ENCODE results near the gene INMT. TPM values are rescaled to one million over a fixed set of nuclear protein-coding genes. Genes with fewer than 3 reads are reported as not detected.

Gene INMT
- total and polyA plus RNA-seq, 2 experiments from 2014 or later: 0.09 TPM; not detected in 1

DNA sequence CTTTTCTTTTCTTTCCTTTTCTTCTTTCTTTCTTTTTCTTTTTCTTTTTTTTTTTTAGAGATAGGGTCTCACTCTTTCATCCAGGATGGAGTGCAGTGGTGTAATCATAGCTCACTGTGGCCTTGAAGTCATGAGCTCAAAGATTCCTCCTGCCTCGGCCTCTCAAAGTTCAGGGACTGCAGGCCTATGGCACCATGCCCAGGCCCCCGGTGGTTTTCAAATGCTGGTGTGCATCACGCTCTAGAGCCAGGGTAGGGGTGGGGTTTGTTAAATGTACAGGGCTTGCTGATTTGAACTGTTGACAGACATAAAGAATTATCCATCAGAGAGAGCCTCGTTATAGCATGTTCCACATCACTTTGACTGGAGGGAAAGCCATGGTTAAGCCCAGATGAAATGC lies 25.0 kb downstream of the INMT start:
- Histone ChIP-seq H3K27ac (no peak overlapping the region), H3K9me2 (ENCODE audit: insufficient read depth) (no peaks in the 10 kb centered on the region), H3K36me3 (ENCODE audit: low read depth) (no peaks in the 10 kb centered on the region), H3K4me1 (ENCODE audit: insufficient read depth) (no peaks in the 10 kb centered on the region), H3K27me3 (replicated peaks; ENCODE audit: insufficient read depth) (no peaks in the 10 kb centered on the region), H3K9me3 (ENCODE audit: low read depth) (no peaks in the 10 kb centered on the region), H3K79me2 (ENCODE audit: insufficient read depth) (peaks cover 10% of the 10 kb centered on the region; the same call in 1 of the 2 replicates), H3K4me2 (ENCODE audit: unreplicated experiment) (no peak overlapping the region), H2AFZ (no peak overlapping the region), H3F3A (ENCODE audit: insufficient read depth) (no peaks in the 10 kb centered on the region), H3K4me3 (no peak overlapping the region), H3K9ac (no peak overlapping the region), H4K20me1 (ENCODE audit: insufficient read depth) (no peaks in the 10 kb centered on the region)
- 60 to 66% methylated on average over 4 of the region's 4 CpGs for WGBS, 2 experiments (ENCODE audit: low coverage in 1 of 2, low lambda C conversion rate in 2 of 2, missing lambda C conversion rate in 2 of 2)
- TF ChIP-seq EZH2 (IDR thresholded peaks at IDR 0.05; ENCODE audit: insufficient read depth, poor library complexity, severe bottlenecking) (no peak), EZH2phosphoT487 (IDR thresholded peaks at IDR 0.05; ENCODE audit: insufficient read depth, low read depth) (no peak)
- in situ Hi-C loops (cut with MboI): no loop called here
- no peak for DNase-seq

DNA sequence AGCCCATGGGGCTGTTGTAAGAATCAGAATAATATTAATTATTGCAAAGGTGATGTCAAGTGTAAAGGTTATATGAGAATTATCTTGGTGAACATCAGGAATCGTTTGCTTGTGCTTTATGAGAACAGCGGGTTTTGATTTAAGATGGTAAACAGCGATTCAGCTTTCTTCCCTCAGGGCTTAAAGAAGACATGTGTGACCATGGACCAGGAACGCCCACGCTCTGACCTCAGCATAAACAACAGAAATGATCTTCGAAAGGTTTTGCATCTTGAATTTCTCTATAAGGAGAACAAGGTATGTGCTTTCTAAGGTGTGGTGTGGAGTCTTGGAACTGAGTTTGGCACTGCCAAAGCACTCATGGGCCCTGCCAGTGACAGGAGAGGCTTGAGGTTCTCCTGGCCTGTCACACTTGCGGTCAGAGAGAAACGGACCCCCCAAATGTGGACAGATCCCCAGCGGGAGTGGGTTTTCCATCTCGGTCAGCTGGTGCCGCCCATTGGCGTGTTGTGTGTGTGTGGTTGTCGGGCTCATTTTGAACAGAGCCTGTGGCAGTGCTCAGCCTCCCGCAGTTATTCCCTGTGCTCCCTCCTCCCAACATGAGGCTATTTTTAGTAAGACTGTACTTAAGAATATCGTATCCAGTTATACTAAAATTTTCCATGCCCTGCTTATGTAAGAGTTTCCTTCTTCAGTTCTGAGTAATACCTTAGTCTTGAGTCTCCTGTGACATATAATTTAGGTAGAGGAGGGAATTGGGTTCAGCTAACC lies 26.5 kb downstream of the INMT start:
- H3K4me1 ChIP-seq (ENCODE audit: insufficient read depth): no peaks in the 10 kb centered on the region
- no peak overlapping the region for H3K27ac ChIP-seq
- TF ChIP-seq EZH2 (IDR thresholded peaks at IDR 0.05; ENCODE audit: insufficient read depth, poor library complexity, severe bottlenecking) (no peak), EZH2phosphoT487 (IDR thresholded peaks at IDR 0.05; ENCODE audit: insufficient read depth, low read depth) (no peak)
- H2AFZ ChIP-seq: no peak overlapping the region
- no peak overlapping the region for H3K4me3 ChIP-seq
- no peaks in the 10 kb centered on the region for H3K9me2 ChIP-seq (ENCODE audit: insufficient read depth)
- H3K27me3 ChIP-seq (replicated peaks; ENCODE audit: insufficient read depth): no peaks in the 10 kb centered on the region
- no peak overlapping the region for H3K4me2 ChIP-seq (ENCODE audit: unreplicated experiment)
- H3K79me2 ChIP-seq (ENCODE audit: insufficient read depth): no peaks in the 10 kb centered on the region; the same call in 1 of the 2 replicates
- H3K9me3 ChIP-seq (ENCODE audit: low read depth): no peaks in the 10 kb centered on the region
- no peaks in the 10 kb centered on the region for H3K36me3 ChIP-seq (ENCODE audit: low read depth)
- H3K9ac ChIP-seq: no peak overlapping the region
- in situ Hi-C loops (cut with MboI): no loop called here
- 88 to 89% methylated on average over 15 of the region's 15 CpGs for WGBS, 2 experiments (ENCODE audit: low coverage in 1 of 2, low lambda C conversion rate in 2 of 2, missing lambda C conversion rate in 2 of 2)
- H3F3A ChIP-seq (ENCODE audit: insufficient read depth): no peaks in the 10 kb centered on the region
- H4K20me1 ChIP-seq (ENCODE audit: insufficient read depth): no peaks in the 10 kb centered on the region
- DNase-seq: peak; percentile 30

GRCh38 chr7:30779574-30779973 lies 27.6 kb downstream of the INMT start:
- H3K9me3 ChIP-seq (ENCODE audit: low read depth): no peaks in the 10 kb centered on the region
- no peaks in the 10 kb centered on the region for H3K27me3 ChIP-seq (replicated peaks; ENCODE audit: insufficient read depth)
- H3K9me2 ChIP-seq (ENCODE audit: insufficient read depth): no peaks in the 10 kb centered on the region
- no peak for TF ChIP-seq EZH2phosphoT487 (IDR thresholded peaks at IDR 0.05; ENCODE audit: insufficient read depth, low read depth)
- no peak for TF ChIP-seq EZH2 (IDR thresholded peaks at IDR 0.05; ENCODE audit: insufficient read depth, poor library complexity, severe bottlenecking)
- in situ Hi-C loops (cut with MboI): no loop called here
- DNase-seq: no peak
- H3K4me1 ChIP-seq (ENCODE audit: insufficient read depth): no peaks in the 10 kb centered on the region
- H2AFZ ChIP-seq: no peak overlapping the region
- H3K79me2 ChIP-seq (ENCODE audit: insufficient read depth): no peaks in the 10 kb centered on the region; the same call in 1 of the 2 replicates
- H3K27ac ChIP-seq: no peak overlapping the region
- no peak overlapping the region for H3K4me3 ChIP-seq
- 74% methylated on average over 5 of the region's 5 CpGs for WGBS, 2 experiments (ENCODE audit: low coverage in 1 of 2, low lambda C conversion rate in 2 of 2, missing lambda C conversion rate in 2 of 2)
- H3K36me3 ChIP-seq (ENCODE audit: low read depth): no peaks in the 10 kb centered on the region
- H3K4me2 ChIP-seq (ENCODE audit: unreplicated experiment): no peak overlapping the region
- no peak overlapping the region for H3K9ac ChIP-seq
- H3F3A ChIP-seq (ENCODE audit: insufficient read depth): no peaks in the 10 kb centered on the region
- H4K20me1 ChIP-seq (ENCODE audit: insufficient read depth): no peaks in the 10 kb centered on the region

GRCh38 chr7:30780941-30781340 lies 29.0 kb downstream of the INMT start:
- 98 to 99% methylated on average over 4 of the region's 4 CpGs for WGBS, 2 experiments (ENCODE audit: low coverage in 1 of 2, low lambda C conversion rate in 2 of 2, missing lambda C conversion rate in 2 of 2)
- H3K27ac ChIP-seq: no peak overlapping the region
- H3F3A ChIP-seq (ENCODE audit: insufficient read depth): no peaks in the 10 kb centered on the region

More at GRCh38 chr7:30780941-30781340, 29.0 kb downstream of the INMT start:
- Histone ChIP-seq H3K27me3 (replicated peaks; ENCODE audit: insufficient read depth) (no peaks in the 10 kb centered on the region), H2AFZ (no peak overlapping the region), H3K9ac (no peak overlapping the region), H3K9me3 (ENCODE audit: low read depth) (no peaks in the 10 kb centered on the region), H3K4me2 (ENCODE audit: unreplicated experiment) (no peak overlapping the region), H4K20me1 (ENCODE audit: insufficient read depth) (no peaks in the 10 kb centered on the region), H3K4me1 (ENCODE audit: insufficient read depth) (no peaks in the 10 kb centered on the region), H3K4me3 (no peak overlapping the region), H3K36me3 (ENCODE audit: low read depth) (no peaks in the 10 kb centered on the region), H3K79me2 (ENCODE audit: insufficient read depth) (no peaks in the 10 kb centered on the region; the same call in 1 of the 2 replicates), H3K9me2 (ENCODE audit: insufficient read depth) (no peaks in the 10 kb centered on the region)
- DNase-seq: no peak
- no peak for TF ChIP-seq EZH2 (IDR thresholded peaks at IDR 0.05; ENCODE audit: insufficient read depth, poor library complexity, severe bottlenecking)
- no peak for TF ChIP-seq EZH2phosphoT487 (IDR thresholded peaks at IDR 0.05; ENCODE audit: insufficient read depth, low read depth)
- in situ Hi-C loops (cut with MboI): no loop called here

All from GM23248 (cell line).